Tibial nerve (tissue), 4 donors: Measurements from ENCODE around the gene SPATC1L. TPM values are rescaled to one million over a fixed set of nuclear protein-coding genes. Genes with fewer than 3 reads are reported as not detected.

Experiments
- DNase-seq, 2 donors: peaks; one replicate each; pipeline ENCODE4 v3.0.0-alpha.2; 2019; ENCODE audit warnings: low spot score in 2 of 2
- H3K27ac ChIP-seq, 4 donors: fragments of 200-600 bp; sonication (generic) in 3 of 4; one replicate each; pipeline ENCODE4 v1.5.1; 2017 to 2019; ENCODE audit warnings: mild to moderate bottlenecking in 1 of 4
- H3K27me3 ChIP-seq, 2 donors: fragments of 200-600 bp; sonication (generic) in 1 of 2; one replicate each; pipeline versions ENCODE4 v1.5.1 to v1.6.0; 2017 to 2019
- H3K36me3 ChIP-seq, 3 donors: fragments of 200-600 bp; sonication (generic); one replicate each; pipeline ENCODE4 v1.5.1; 2018 to 2019
- H3K4me1 ChIP-seq, 4 donors: fragments of 200-600 bp; sonication (generic) in 3 of 4; one replicate each; pipeline ENCODE4 v1.5.1; 2017 to 2019
- H3K4me3 ChIP-seq, 4 donors: fragments of 200-600 bp; sonication (generic) in 3 of 4; one replicate each; pipeline ENCODE4 v1.5.1; 2017 to 2019; ENCODE audit warnings: mild to moderate bottlenecking in 1 of 4, moderate library complexity in 1 of 4
- H3K9me3 ChIP-seq, 4 donors: fragments of 200-600 bp; sonication (generic) in 3 of 4; one replicate each; pipeline ENCODE4 v1.5.1; 2017 to 2019
- CTCF ChIP-seq, 5 experiments: fragments of 200-600 bp in 3 of 5; fragments of 450-650 bp in 2 of 5; sonication (generic) in 3 of 5; IDR thresholded peaks; one replicate each; pipeline ENCODE4 v1.5.1; 2016 to 2019; ENCODE audit warnings: antibody characterized with exemption in 5 of 5, mild to moderate bottlenecking in 3 of 5, moderate library complexity in 2 of 5
- EP300 ChIP-seq, 2 donors: sonication (generic); formaldehyde crosslinking; IDR thresholded peaks; one replicate each; pipeline ENCODE4 v1.6.1; 2017; ENCODE audit warnings: antibody characterized with exemption in 2 of 2, mild to moderate bottlenecking in 1 of 2
- POLR2A ChIP-seq, 2 donors: fragments of 450-650 bp; IDR thresholded peaks; one replicate each; pipeline ENCODE4 v1.6.1; 2017; ENCODE audit warnings: antibody characterized with exemption in 2 of 2, mild to moderate bottlenecking in 2 of 2, moderate library complexity in 2 of 2
- WGBS, 2 donors: methylation state at CpG; one replicate each; pipeline ENCODE4 v1.1.5; 2018; 5-methylcytosine and 5-hydroxymethylcytosine counted together
- total RNA-seq, 4 donors: library from RNA; depleted of rRNA; stranded (reverse); fragments of >200 nt; gene quantifications; one replicate each; pipeline ENCODE4 v1.1.0, GENCODE V29; 2016

Gene SPATC1L
- total RNA-seq, 4 donors from 2014 or later, result 4.5 to 12.9 (median 8.0) TPM

GRCh38 chr21:46218906-46219590, 34.8 kb upstream of the SPATC1L start:
- H3K4me3 ChIP-seq, result no peak overlapping the region
- H3K36me3 ChIP-seq, result peaks cover 0 to 91% (median 11%) of the 10 kb centered on the region in 3 donors
- TF ChIP-seq POLR2A (IDR thresholded peaks at IDR 0.05), result no peak
- TF ChIP-seq CTCF (IDR thresholded peaks at IDR 0.05), result no peak
- TF ChIP-seq EP300 (IDR thresholded peaks at IDR 0.05), result no peak
- 92 to 94% methylated on average over 13 to 15 of the region's 16 CpGs for WGBS, 2 donors
- H3K9me3 ChIP-seq, result no peaks in the 10 kb centered on the region
- no peak overlapping the region for H3K27ac ChIP-seq
- H3K27me3 ChIP-seq, result no peaks in the 10 kb centered on the region
- no peak for DNase-seq
- no peaks in the 10 kb centered on the region for H3K4me1 ChIP-seq

GRCh38 chr21:46217511-46218196, 33.4 kb upstream of the SPATC1L start:
- H3K4me3 ChIP-seq, result no peak overlapping the region
- H3K36me3 ChIP-seq, result peaks cover 0 to 96% (median 17%) of the 10 kb centered on the region in 3 donors
- no peaks in the 10 kb centered on the region for H3K4me1 ChIP-seq
- TF ChIP-seq POLR2A (IDR thresholded peaks at IDR 0.05) (no peak), CTCF (IDR thresholded peaks at IDR 0.05) (no peak), EP300 (IDR thresholded peaks at IDR 0.05) (no peak)
- 89% methylated on average over 21 to 22 of the region's 22 CpGs for WGBS, 2 donors
- no peak overlapping the region for H3K27ac ChIP-seq
- H3K9me3 ChIP-seq, result no peaks in the 10 kb centered on the region
- no peaks in the 10 kb centered on the region for H3K27me3 ChIP-seq
- no peak for DNase-seq

DNA sequence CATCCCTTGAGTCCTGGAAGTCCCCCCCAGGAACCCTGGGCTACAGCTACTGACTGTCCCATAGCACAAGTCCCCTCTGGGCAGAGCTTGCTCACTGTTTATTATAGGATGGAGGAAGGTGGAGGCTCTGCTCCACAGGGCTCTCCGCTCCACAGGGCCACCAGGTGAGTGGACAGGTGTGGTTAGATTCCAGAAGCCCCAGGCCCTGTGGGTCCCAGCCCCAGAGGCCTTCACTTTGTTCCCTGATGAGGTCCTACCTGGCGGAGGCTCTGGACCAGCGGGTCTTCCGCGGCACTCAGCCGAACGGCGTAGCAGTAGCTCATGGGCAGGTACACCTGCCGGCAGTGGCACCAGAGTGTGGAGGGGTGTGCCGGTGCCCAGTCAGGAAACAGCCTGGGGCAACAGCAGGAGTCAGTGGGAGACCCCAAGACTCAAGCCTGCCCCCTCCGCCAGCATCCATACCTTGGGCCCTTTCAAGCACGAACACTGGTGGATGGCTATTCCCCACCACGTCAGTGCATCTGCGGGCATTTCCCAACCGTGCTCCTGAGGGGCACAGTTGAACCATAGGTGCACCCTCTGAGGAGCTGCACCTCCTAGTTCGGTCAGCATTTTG, 32.0 kb upstream of the SPATC1L start:
- no peak overlapping the region for H3K4me3 ChIP-seq
- DNase-seq, result no peak
- no peaks in the 10 kb centered on the region for H3K4me1 ChIP-seq
- WGBS, 2 donors, result 91 to 96% methylated on average over 15 to 16 of the region's 16 CpGs
- no peaks in the 10 kb centered on the region for H3K27me3 ChIP-seq
- no peak for TF ChIP-seq POLR2A (IDR thresholded peaks at IDR 0.05)
- TF ChIP-seq EP300 (IDR thresholded peaks at IDR 0.05), result no peak
- TF ChIP-seq CTCF (IDR thresholded peaks at IDR 0.05), result no peak
- H3K27ac ChIP-seq, result no peak overlapping the region
- H3K9me3 ChIP-seq, result no peaks in the 10 kb centered on the region
- H3K36me3 ChIP-seq, result peaks cover 0 to 96% (median 14%) of the 10 kb centered on the region in 3 donors

DNA sequence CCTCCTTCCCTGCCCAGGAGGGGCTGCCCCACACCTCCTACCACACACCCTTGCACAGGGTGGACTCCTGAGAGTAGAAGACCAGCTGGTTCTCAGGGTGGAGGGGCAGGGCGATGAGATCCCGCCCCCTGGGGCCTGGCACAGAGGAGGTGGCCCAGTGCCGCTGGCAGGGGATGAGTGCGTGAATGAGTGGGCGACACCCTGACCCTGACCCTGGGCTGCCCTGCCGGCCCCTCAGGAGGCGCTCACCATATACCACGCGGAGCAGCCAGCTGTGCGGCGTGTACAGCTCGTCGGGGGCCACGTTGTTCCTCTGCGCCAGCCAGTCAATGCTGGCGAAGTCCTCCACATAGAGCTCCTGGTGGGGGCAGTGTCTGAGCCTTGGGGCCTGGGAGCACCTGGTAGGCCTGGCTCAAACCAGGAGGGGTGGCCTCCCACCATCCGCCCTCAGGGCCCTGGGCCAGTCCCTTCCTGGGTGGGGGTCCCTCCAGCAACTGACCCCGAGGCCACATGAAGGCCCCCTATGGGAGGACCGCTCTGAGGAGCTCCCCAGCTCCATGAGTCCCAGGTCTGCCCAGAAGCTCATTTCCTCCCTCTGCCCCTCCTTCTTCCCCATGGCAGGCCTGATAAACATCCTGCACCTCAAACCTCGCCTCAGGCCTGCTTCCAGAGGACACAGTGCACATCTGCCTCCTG, 31.3 kb upstream of the SPATC1L start:
- H3K9me3 ChIP-seq, result no peaks in the 10 kb centered on the region
- 72 to 92% methylated on average over 1 to 11 of the region's 20 CpGs for WGBS, 2 donors
- no peak for DNase-seq
- no peak for TF ChIP-seq EP300 (IDR thresholded peaks at IDR 0.05)
- TF ChIP-seq CTCF (IDR thresholded peaks at IDR 0.05), result no peak
- TF ChIP-seq POLR2A (IDR thresholded peaks at IDR 0.05), result no peak
- no peaks in the 10 kb centered on the region for H3K4me1 ChIP-seq
- H3K27me3 ChIP-seq, result no peaks in the 10 kb centered on the region
- H3K4me3 ChIP-seq, result no peak overlapping the region
- H3K36me3 ChIP-seq, result peaks cover 0 to 95% (median 12%) of the 10 kb centered on the region in 3 donors
- H3K27ac ChIP-seq, result no peak overlapping the region
